Breast epithelium (tissue), 4 donors: ENCODE results near the gene ZNF195. TPM values are rescaled to one million over a fixed set of nuclear protein-coding genes. Genes with fewer than 3 reads are reported as not detected.
"Not testable (repeated sequence)": the region's sequence is repeated elsewhere in the genome, so short reads cannot be mapped to it uniquely, and the experiment has no call there.

Experiments
- DNase-seq, 2 donors: peaks; one replicate each; pipeline ENCODE4 v3.0.0-alpha.2; 2019; ENCODE audit warnings: low spot score in 2 of 2
- H3K27ac ChIP-seq, 2 donors: fragments of 200-600 bp; sonication (generic) in 1 of 2; one replicate each; pipeline ENCODE4 v1.5.1; 2016 to 2019; ENCODE audit warnings: mild to moderate bottlenecking in 1 of 2
- H3K27me3 ChIP-seq, 2 donors: fragments of 200-600 bp; sonication (generic) in 1 of 2; one replicate each; pipeline versions ENCODE4 v1.5.1 to v1.6.0; 2017 to 2019; ENCODE audit warnings: control low read depth in 1 of 2, mild to moderate bottlenecking in 1 of 2
- H3K36me3 ChIP-seq: fragments of 200-600 bp; one replicate; pipeline ENCODE4 v1.5.1; 2019
- H3K4me1 ChIP-seq, 2 donors: fragments of 200-600 bp; sonication (generic); one replicate each; pipeline ENCODE4 v1.5.1; 2016 to 2019; ENCODE audit warnings: control low read depth in 1 of 2
- H3K4me3 ChIP-seq, 3 donors: fragments of 200-600 bp; sonication (generic); 1 replicate in 2 of 3; 2 replicates in 1 of 3; pipeline ENCODE4 v1.5.1; 2016 to 2019; ENCODE audit warnings: mild to moderate bottlenecking in 3 of 3, moderate library complexity in 2 of 3
- H3K9me3 ChIP-seq, 2 donors: fragments of 200-600 bp; sonication (generic) in 1 of 2; one replicate each; pipeline ENCODE4 v1.5.1; 2016 to 2019; ENCODE audit warnings: control low read depth in 1 of 2
- CTCF ChIP-seq, 3 donors: fragments of 450-650 bp; IDR thresholded peaks; one replicate each; pipeline ENCODE4 v1.5.1; 2016 to 2017; ENCODE audit warnings: antibody characterized with exemption in 3 of 3, mild to moderate bottlenecking in 3 of 3, moderate library complexity in 3 of 3
- POLR2A ChIP-seq: fragments of 450-650 bp; IDR thresholded peaks from one replicate; pipeline ENCODE4 v1.6.1; 2016; ENCODE audit warnings: antibody characterized with exemption, mild to moderate bottlenecking, moderate library complexity
- POLR2AphosphoS5 ChIP-seq, 3 donors: sonication (generic); formaldehyde crosslinking; IDR thresholded peaks; one replicate each; pipeline ENCODE4 v1.6.1; 2017; ENCODE audit warnings: antibody characterized with exemption in 3 of 3
- intact Hi-C: fragments of 100-400 bp; cut with DNase I; formaldehyde crosslinking; loops from one replicate; pipeline ENCODE4 v1.15.1; 2023; ENCODE audit warnings: low total_unique reads
- total RNA-seq, 3 donors: library from RNA; depleted of rRNA; stranded (reverse); fragments of >200 nt; gene quantifications; one replicate each; pipeline ENCODE4 v1.1.0, GENCODE V29; 2016

The ZNF195 gene
- 10 to 100 TPM; 16.5 to 41.9 (median 31.5) TPM for total RNA-seq

GRCh38 chr11:3378426-3379423, at the start of gene ZNF195:
Gene ZNF195 (minus strand): TSS chr11:3379146. CDS start chr11:3379040, 106 bp downstream.
- Histone ChIP-seq H3K36me3 (no peaks in the 10 kb centered on the region), H3K4me3 (peak within 1 kb of the TSS; percentile 64 to 87 (median 82)), H3K9me3 (no peaks in the 10 kb centered on the region), H3K27me3 (no peaks in the 10 kb centered on the region), H3K27ac (peak within 1 kb of the TSS; percentile 67 to 84), H3K4me1 (peaks cover 0 to 9% of the 10 kb centered on the region in 2 donors)
- intact Hi-C loops = no loop called here
- TF ChIP-seq POLR2AphosphoS5 (IDR thresholded peaks at IDR 0.05) (peak; percentile 41 to 73 (median 47)), CTCF (IDR thresholded peaks at IDR 0.05) (no peak), POLR2A (no peak)
- peak; percentile 97 to 99 for DNase-seq

GRCh38 chr11:3428076-3428475, 49.1 kb upstream of the ZNF195 start:
- H3K36me3 ChIP-seq, H3K4me1 ChIP-seq, H3K27me3 ChIP-seq, DNase-seq, H3K27ac ChIP-seq, H3K9me3 ChIP-seq, intact Hi-C loops, H3K4me3 ChIP-seq: not testable (repeated sequence)

GRCh38 chr11:3426541-3426940, 47.6 kb upstream of the ZNF195 start:
- H3K4me3 ChIP-seq, H3K27ac ChIP-seq, intact Hi-C loops, H3K36me3 ChIP-seq, H3K4me1 ChIP-seq, H3K9me3 ChIP-seq, DNase-seq, H3K27me3 ChIP-seq: not testable (repeated sequence)

- H3K36me3 ChIP-seq = not testable (repeated sequence)
Measured at GRCh38 chr11:3423928-3424327, 45.0 kb upstream of the ZNF195 start.

GRCh38 chr11:3423138-3423731, 44.3 kb upstream of the ZNF195 start:
- peak overlapping the region; percentile 43 to 76 (median 71) for H3K4me3 ChIP-seq
- DNase-seq, intact Hi-C loops, H3K4me1 ChIP-seq, H3K9me3 ChIP-seq, H3K27me3 ChIP-seq, H3K36me3 ChIP-seq: not testable (repeated sequence)
- peak overlapping the region; percentile 90 to 91 for H3K27ac ChIP-seq
- peak; percentile 32 for TF ChIP-seq POLR2A

More at GRCh38 chr11:3423928-3424327, 45.0 kb upstream of the ZNF195 start:
- Histone ChIP-seq H3K4me3 (peak overlapping the region in 2 of 3 donors; percentile 71 to 76), H3K27ac (peak overlapping the region in 1 of 2 donors; percentile 91)
- intact Hi-C loops, DNase-seq, H3K4me1 ChIP-seq, H3K9me3 ChIP-seq, H3K27me3 ChIP-seq: not testable (repeated sequence)

- H3K9me3 ChIP-seq, H3K36me3 ChIP-seq, intact Hi-C loops, H3K4me1 ChIP-seq, H3K27me3 ChIP-seq: not testable (repeated sequence)
- peak; percentile 99 to 100 for DNase-seq
- peak overlapping the region; percentile 43 to 76 (median 71) for H3K4me3 ChIP-seq
- peak overlapping the region; percentile 90 to 91 for H3K27ac ChIP-seq
Measured at GRCh38 chr11:3422380-3423137, 43.6 kb upstream of the ZNF195 start.

- DNase-seq, H3K9me3 ChIP-seq, intact Hi-C loops, H3K4me1 ChIP-seq, H3K36me3 ChIP-seq, H3K27me3 ChIP-seq: not testable (repeated sequence)
- Histone ChIP-seq H3K4me3 (peak overlapping the region; percentile 43 to 76 (median 71)), H3K27ac (peak overlapping the region; percentile 90 to 91)
Measured at GRCh38 chr11:3421608-3422379, 42.8 kb upstream of the ZNF195 start.

- intact Hi-C loops, H3K36me3 ChIP-seq, H3K9me3 ChIP-seq, DNase-seq, H3K4me3 ChIP-seq, H3K27me3 ChIP-seq, H3K4me1 ChIP-seq: not testable (repeated sequence)
- peak overlapping the region in 1 of 2 donors; percentile 40 for H3K27ac ChIP-seq
Measured at GRCh38 chr11:3420281-3421042, 41.5 kb upstream of the ZNF195 start.

GRCh38 chr11:3419496-3419895, 40.5 kb upstream of the ZNF195 start:
- H3K4me3 ChIP-seq, H3K9me3 ChIP-seq, H3K36me3 ChIP-seq, DNase-seq, H3K27me3 ChIP-seq, H3K27ac ChIP-seq, intact Hi-C loops, H3K4me1 ChIP-seq: not testable (repeated sequence)
